ENCODE results near the gene KHK. TPM values are rescaled to one million over a fixed set of nuclear protein-coding genes. Genes with fewer than 3 reads are reported as not detected.

KHK gene
- total and polyA plus RNA-seq, 2 of the 8 experiments (the other 6 are each of a cell fraction or from before 2014, with no cell fraction given) = 11.0 to 17.7 TPM

DNA sequence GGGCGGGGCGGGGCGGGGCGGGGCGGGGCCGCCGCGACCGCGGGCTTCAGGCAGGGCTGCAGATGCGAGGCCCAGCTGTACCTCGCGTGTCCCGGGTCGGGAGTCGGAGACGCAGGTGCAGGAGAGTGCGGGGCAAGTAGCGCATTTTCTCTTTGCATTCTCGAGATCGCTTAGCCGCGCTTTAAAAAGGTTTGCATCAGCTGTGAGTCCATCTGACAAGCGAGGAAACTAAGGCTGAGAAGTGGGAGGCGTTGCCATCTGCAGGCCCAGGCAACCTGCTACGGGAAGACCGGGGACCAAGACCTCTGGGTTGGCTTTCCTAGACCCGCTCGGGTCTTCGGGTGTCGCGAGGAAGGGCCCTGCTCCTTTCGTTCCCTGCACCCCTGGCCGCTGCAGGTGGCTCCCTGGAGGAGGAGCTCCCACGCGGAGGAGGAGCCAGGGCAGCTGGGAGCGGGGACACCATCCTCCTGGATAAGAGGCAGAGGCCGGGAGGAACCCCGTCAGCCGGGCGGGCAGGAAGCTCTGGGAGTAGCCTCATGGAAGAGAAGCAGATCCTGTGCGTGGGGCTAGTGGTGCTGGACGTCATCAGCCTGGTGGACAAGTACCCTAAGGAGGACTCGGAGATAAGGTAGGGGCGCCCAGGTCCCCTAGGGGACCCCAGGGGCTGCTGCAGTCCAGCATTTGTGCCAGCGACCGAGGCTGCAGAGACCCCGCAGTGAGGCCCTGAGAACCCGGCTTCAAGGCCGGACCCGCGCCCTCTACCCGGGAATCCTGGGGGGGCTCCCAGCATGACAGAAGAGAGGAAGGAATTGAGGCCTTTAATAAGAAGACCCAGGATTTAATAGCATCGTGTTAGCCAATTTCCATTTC lies at the start of gene KHK (continued):
- TF ChIP-seq EGR1 (IDR thresholded peaks at IDR 0.05; ENCODE audit: borderline replicate concordance, low read depth, low read length) (no peak), KDM1A (IDR thresholded peaks at IDR 0.05; ENCODE audit: borderline replicate concordance, low read length) (no peak), CHD2 (IDR thresholded peaks at IDR 0.05; ENCODE audit: low read length) (no peak), KDM4A (IDR thresholded peaks at IDR 0.05; ENCODE audit: low read depth, low read length, severe bottlenecking) (peak; percentile 32), SUZ12 (IDR thresholded peaks at IDR 0.05; ENCODE audit: low read length) (no peak), BACH1 (IDR thresholded peaks at IDR 0.05; ENCODE audit: low read length) (peak; percentile 19), TAF7 (optimal IDR thresholded peaks at IDR 0.05; ENCODE audit: borderline replicate concordance, low read depth, low read length) (no peak), HDAC2 (IDR thresholded peaks at IDR 0.05; ENCODE audit: borderline replicate concordance in 1 of 2, low read depth in 2 of 2, low read length in 2 of 2) (peak in 1 of 2 experiments; percentile 68; a peak in 2 of 4 replicates), RFX5 (IDR thresholded peaks at IDR 0.05; ENCODE audit: borderline replicate concordance, low read depth, low read length) (no peak), BRCA1 (IDR thresholded peaks at IDR 0.05; ENCODE audit: low read depth, low read length) (no peak), ASH2L (IDR thresholded peaks at IDR 0.05; ENCODE audit: low read length) (peak; percentile 17), PHF8 (conservative IDR thresholded peaks at IDR 0.05; ENCODE audit: low read depth, low read length) (no peak; the same call in 1 of the 2 replicates), TCF12 (IDR thresholded peaks at IDR 0.05; ENCODE audit: low read depth, low read length) (no peak), HDAC6 (IDR thresholded peaks at IDR 0.05; ENCODE audit: low read depth, low read length) (no peak), RNF2 (IDR thresholded peaks at IDR 0.05; ENCODE audit: borderline replicate concordance, low read depth, low read length, missing control alignments, poor library complexity, severe bottlenecking) (no peak), SAP30 (IDR thresholded peaks at IDR 0.05; ENCODE audit: insufficient read depth, insufficient replicate concordance, low read length) (peak; percentile 62), SP1 (IDR thresholded peaks at IDR 0.05; ENCODE audit: low read depth, low read length) (no peak), SIN3A (conservative IDR thresholded peaks at IDR 0.05 in 1 of 2, IDR thresholded peaks at IDR 0.05 in 1 of 2; ENCODE audit: low read depth in 1 of 2, low read length in 2 of 2) (peak; percentile 61 to 62; a peak in 2 of 4 replicates)
- TF ChIP-seq, protein P1, sequence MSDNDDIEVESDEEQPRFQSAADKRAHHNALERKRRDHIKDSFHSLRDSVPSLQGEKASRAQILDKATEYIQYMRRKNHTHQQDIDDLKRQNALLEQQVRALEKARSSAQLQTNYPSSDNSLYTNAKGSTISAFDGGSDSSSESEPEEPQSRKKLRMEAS (IDR thresholded peaks at IDR 0.05) = no peak
- TF ChIP-seq, protein P2, sequence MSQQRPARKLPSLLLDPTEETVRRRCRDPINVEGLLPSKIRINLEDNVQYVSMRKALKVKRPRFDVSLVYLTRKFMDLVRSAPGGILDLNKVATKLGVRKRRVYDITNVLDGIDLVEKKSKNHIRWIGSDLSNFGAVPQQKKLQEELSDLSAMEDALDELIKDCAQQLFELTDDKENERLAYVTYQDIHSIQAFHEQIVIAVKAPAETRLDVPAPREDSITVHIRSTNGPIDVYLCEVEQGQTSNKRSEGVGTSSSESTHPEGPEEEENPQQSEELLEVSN (IDR thresholded peaks at IDR 0.05) = no peak
- TF ChIP-seq, protein P3, sequence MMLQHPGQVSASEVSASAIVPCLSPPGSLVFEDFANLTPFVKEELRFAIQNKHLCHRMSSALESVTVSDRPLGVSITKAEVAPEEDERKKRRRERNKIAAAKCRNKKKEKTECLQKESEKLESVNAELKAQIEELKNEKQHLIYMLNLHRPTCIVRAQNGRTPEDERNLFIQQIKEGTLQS (IDR thresholded peaks at IDR 0.05; ENCODE audit: insufficient read depth, low read depth, low read length) = no peak
